ENCODE data around the gene HAUS7.

Gene HAUS7

GRCh38 chrX:153499341-153499740, 29.0 kb upstream of the HAUS7 start:
- no peak for DNase-seq (ENCODE audit: low read depth in 3 of 3)

DNA sequence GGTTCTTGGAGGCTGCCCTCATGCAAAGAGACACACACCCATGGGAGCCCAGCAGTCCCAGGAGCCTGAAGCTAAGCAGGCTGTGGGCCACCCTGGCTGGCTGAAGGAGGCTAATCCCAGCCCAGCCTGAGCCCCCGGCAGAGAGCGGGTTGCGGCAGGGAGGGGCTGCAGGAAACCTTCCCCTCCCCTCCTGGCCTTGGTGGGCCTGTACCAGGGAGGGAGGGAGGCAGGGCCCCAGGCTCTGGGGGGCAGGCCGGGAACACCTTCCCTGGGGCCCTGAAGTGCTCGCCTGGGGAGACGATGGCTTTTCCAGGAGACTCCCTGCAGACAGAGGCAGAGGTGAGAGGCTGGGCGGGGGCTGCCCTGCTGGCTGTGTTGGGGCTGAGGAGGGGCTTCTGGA, 28.1 kb upstream of the HAUS7 start:
- no peak for DNase-seq (ENCODE audit: low read depth in 3 of 3)

DNA sequence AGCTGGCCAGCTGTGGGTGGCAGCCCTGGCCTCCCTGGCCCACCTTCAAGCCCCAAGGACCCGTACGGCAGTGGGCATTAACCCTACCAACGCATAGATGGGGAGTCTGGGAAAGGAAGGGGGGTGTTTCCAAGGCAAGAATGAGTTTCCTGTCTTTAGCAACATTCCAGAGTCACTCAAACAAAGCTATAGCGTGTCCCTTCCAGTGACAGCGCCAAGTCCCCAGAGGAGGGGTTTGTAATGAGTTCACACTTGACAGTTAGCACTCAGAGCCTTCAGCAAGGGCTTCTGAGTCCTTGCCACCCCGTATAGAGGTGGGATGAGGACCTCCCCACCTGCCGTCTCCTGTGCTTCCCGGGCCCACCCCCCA, 26.2 kb upstream of the HAUS7 start:
- DNase-seq (ENCODE audit: low read depth in 3 of 3), result no peak

GRCh38 chrX:153495903-153496589, 25.7 kb upstream of the HAUS7 start:
- no peak for DNase-seq (ENCODE audit: low read depth in 3 of 3)

DNA sequence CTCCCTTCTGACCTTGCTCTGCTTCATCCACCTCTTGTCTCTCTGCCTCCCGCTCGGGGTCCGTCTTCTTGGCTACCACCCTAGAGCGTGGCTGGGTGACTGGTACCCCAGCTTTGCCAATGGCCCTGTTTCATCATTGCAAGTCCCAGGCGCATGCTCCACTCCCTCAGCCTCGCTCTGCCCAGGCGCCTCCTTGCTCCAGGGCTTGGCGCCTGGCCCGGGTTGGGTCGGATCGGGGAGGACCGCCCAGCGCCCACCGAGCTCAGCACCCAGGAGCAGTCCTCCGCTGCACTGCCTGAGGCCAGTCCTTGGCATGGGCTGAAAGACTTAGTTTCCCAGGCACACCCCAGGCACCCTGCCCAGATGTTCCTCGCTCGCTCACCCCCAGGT, 25.0 kb upstream of the HAUS7 start:
- no peak for DNase-seq (ENCODE audit: low read depth in 3 of 3)

GRCh38 chrX:153494541-153495361, 24.4 kb upstream of the HAUS7 start, which contains the start of gene BGN:
TSS of gene BGN (plus strand) at chrX:153494980. CDS start at chrX:153504632, 9,652 bp downstream.
- no peak for DNase-seq (ENCODE audit: low read depth in 3 of 3)

DNA sequence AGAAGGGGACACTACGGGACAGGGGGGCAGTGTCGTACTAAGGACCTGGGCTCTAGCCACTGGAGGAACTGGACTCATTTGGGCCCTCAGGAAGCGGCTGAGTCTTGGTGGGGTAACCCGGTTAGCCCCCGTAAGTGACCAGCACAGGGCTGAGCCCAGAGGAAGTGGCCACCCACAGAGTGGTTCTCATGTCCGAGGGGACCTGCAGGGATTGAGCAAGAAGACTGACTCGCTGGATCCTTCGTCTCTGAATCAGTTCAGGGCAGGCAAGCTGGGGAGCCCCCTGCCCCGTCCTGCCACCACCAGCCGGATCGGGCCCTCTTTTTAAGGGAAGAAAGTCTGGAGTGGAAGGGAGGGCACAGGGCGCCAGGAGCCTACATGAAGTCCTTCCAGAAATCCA, 23.7 kb upstream of the HAUS7 start:
- DNase-seq (ENCODE audit: low read depth in 3 of 3), result no peak

GRCh38 chrX:153493085-153493484, 22.7 kb upstream of the HAUS7 start:
- DNase-seq (ENCODE audit: low read depth in 3 of 3), result no peak

DNA sequence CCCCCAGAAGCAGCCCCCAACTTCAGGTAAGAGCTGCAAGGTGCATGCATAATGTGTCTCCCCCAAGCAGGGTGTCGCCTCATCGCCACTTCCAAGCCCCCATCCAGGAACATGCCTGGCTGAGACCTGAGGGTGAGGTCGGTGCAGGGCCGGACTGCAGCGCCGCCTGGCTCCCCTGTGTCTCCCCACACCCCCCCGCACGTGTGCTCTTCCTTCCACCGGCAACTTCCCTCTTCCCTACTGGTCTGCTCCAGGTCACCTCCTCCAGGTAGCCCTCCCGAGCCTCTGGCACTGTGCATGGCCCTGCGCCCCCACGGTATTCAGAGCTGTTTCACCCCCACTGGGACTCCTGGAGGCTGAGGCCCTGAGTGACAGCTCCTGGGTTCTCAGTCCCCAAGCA, 22.2 kb upstream of the HAUS7 start:
- no peak for DNase-seq (ENCODE audit: low read depth in 3 of 3)

DNA sequence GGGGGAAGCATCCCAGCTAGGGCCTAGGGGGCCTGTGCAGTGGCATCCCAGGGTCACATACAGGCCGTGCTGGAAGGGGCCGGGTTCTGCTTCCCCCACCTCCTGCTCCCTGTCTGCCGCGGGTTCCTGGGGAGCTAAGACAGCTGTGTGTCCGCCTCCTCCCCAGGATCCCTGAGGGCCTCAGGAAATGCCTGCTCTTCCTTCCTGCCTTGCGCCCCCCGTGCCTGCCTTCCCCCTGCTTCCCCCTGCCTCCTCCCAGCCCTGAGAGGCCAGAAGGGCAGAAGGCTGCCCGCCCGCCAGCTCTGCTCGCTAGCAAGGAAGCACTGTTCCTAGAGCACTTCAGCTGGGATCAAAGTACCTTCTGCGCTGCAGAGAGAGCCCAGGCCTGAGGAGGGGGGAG, 21.5 kb upstream of the HAUS7 start:
- no peak for DNase-seq (ENCODE audit: low read depth in 3 of 3)

DNA sequence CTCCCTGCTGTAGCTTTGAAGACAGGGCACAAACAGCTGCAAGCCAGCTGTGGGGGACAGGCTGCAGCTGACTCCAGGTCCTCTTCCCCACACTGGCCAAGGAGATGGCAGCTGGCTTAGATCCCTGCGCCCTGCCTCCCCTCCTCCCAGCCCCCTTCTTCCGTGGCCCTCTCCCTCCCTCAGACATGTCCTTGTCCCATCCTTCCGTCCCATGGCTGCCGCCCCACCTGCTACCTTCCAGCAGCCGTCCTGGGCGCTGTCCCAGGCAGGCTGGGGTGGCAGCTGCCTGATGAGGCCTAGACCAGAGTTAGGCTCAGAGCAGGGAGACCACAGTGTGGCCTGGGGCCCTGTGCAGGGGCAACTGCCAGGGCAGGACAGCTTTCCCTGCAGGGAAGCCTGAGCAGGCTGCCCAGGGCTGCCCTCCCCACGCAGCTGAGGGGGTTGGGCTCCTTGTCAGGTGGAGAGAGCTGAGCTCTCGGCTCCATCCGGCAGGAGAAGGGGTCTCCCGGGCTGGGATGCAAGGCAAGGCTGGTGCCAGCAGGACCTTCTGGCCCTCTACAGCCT, 21.1 kb upstream of the HAUS7 start:
- no peak for DNase-seq (ENCODE audit: low read depth in 3 of 3)

DNA sequence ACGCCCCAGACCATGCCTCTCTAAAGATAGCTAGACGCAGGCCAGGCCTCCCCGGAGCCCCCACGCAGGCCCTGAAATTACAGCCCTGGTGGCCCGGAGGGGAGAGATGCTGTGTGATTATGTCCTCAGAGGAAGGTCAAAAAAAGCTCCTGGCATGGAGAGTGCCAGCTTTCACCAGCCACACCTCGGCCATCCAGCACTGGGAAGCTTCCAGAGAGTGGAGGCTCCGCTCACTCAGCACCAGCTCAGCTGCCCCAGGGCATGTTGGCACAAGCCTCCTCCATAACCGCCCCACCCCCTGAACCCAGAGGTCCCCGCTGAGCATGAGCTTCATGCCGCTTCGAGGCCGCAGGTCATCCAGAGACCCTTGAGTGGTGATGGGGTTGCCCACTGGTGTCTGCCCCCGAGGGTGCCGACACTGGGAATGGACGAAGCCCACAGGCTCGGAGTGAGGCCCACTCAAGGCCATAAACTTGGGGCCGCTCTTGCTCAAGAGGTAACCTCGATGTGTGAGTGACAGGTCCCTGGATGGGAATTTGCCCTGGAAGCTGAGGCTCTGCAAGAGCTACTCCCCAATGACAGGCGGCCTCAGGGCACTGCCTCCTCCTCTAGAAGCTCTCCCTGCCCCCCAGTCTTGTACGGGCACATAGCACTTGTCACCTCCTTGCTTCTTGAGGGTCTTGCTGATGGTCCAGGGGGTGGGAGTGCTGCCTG, 20.0 kb upstream of the HAUS7 start:
- DNase-seq (ENCODE audit: low read depth in 3 of 3), result no peak

- DNase-seq (ENCODE audit: low read depth in 3 of 3), result no peak
Measured at GRCh38 chrX:153488231-153488914, 18.0 kb upstream of the HAUS7 start.

DNA sequence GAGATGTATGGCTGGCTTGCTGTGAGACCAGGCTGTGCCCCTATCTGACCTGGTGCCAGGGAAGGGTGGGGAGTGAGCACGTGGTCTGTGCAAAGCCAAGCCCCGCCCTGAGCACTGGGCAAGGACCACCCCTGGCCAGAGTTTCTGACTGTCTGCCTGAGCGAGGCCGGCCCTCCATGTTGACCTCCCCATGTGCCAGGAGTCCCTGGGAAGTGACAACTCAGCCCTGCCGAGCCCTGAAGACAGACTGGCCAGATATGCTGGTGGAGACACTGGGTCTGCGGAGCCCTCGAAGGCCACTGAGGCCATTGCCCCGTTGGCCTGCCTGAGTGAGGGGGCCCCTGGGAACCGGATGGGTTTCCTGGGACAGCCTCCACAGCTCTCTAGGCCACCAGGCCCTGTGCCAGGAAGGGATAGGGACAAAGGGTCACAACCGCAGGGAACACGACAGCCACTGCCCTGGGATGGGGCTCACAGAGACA, 17.3 kb upstream of the HAUS7 start:
- DNase-seq (ENCODE audit: low read depth in 3 of 3), result no peak

GRCh38 chrX:153486171-153486570, 15.8 kb upstream of the HAUS7 start:
- DNase-seq (ENCODE audit: low read depth in 3 of 3), result no peak

DNA sequence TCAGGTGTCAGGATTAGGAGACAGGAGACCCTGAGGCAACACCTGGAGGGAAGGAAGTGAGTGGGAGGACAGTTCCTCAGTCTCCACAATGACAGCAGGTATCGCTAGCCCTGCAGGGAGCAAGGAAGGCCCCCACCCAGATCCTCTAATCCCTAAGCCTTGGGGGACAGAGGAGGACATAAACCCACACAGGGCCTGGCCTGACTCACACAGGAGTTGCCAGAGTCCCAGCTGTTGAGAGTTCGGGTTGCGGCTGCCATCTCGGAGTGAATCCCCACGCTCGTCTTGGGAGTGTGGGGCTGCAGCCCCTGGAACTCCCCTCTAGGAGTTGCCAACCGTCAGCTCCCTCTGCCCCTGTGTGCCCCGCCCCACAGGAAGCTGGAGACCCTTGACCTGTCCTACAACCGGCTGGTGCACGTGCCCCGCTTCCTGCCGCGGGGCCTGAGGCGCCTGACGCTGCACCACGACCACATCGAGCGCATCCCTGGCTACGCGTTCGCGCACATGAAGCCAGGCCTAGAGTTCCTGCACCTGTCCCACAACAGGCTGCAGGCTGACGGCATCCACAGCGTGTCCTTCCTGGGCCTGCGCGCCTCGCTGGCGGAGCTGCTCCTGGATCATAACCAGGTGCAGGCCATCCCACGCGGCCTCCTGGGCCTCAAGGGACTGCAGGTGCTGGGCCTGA, 15.2 kb upstream of the HAUS7 start:
- no peak for DNase-seq (ENCODE audit: low read depth in 3 of 3)

DNA sequence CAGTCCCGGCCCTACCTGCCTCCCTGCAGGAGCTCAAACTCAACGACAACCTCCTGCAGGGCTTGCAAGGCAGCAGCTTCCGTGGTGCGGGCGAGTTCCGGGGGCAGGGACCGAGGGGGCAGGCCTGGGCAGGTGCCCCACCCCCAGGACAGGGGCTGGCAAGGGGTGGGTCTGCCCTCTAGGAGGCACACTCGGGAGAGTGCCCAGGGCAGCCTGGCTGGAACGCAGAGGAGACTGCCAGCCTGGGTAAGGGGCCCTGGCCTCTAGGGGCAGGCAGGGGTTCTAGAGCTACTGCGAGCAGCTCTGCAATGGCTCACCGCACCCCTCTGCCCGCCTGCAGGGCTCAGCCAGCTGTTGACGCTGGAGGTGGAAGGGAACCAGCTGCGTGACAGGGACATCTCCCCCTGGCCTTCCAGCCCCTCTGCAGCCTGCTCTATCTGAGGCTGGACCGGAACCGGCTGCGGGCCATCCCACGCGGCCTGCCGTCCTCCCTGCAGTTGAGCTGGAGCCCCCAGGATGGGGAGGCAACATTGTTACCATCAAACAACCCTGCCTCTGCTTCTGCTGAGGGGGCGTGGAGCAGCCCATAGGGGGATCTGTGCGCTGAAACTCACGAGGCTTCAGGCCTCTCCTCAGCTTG, 12.1 kb upstream of the HAUS7 start:
- DNase-seq (ENCODE audit: low read depth in 3 of 3), result no peak

DNA sequence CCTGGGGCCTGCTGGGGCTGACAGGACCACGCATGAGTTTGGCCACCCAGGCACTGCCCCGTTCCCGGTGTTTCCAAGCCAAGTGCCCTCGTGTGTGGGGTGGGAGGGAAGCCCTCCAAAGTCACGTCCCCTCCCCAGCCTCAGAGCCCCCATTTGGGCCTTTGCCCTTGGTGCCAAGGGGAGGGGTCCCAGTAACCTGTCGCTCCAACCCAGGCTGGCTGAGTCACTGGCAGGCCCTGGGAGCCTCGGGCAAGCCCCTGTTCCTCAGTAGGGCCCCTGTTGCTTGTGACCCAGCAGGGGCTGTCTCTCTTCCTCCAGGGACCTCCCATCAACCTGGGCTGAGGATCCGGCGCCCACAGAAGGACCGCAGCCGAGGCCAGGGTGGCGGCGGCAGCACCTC, 10.7 kb upstream of the HAUS7 start:
- no peak for DNase-seq (ENCODE audit: low read depth in 3 of 3)

GRCh38 chrX:153478746-153479145, 8.4 kb upstream of the HAUS7 start:
- no peak for DNase-seq (ENCODE audit: low read depth in 3 of 3)

DNA sequence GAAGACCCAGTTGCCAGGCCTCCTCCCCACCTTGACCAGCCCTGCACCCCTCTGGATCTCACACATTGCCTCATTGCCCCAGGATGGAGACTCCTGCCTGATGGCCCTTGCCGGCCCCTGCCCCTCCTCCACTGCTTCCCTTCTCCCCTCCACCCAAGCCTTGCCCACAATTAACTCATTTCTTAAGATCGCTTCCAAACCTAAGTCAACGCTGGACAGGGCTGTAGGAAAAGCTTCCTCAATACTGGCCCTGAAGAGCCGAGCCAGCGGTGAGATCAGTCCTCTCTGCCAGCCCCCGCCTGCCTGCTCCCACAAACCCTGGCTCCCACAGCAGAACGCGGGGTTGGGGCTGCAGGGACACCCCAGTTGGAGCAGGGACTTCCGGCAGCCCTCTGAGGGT, 7.5 kb upstream of the HAUS7 start:
- no peak for DNase-seq (ENCODE audit: low read depth in 3 of 3)
